HCT116 (cell line): Measurements from ENCODE around the gene ISYNA1. TPM values are rescaled to one million over a fixed set of nuclear protein-coding genes. Genes with fewer than 3 reads are reported as not detected.

Source experiments
- ATAC-seq: fragments of 200-7000 bp; cut with Tn5 transposase; 2 replicates; pipeline ENCODE4 v1.9.1; 2020; ENCODE audit warnings: mild to moderate bottlenecking, moderate library complexity
- BruUV-seq: library from RNA; stranded (reverse); fragments of 400-500 nt; replicated peaks from 2 replicates; lab custom pipeline; 2021; lab: Mats Ljungman, UMichigan
- CTCF ChIA-PET: fragments of 300-600 bp; sonication (Branson Sonifier 250); formaldehyde crosslinking; loops from one replicate; lab custom pipeline; 2021; ENCODE audit warnings: antibody characterized with exemption; lab: Charles Lee
- POLR2A ChIA-PET: fragments of 300-600, 350-600 bp; sonication (Branson Sonifier 250); formaldehyde crosslinking; loops from one replicate; lab custom pipeline; 2021; ENCODE audit warnings: antibody characterized with exemption; lab: Charles Lee
- RAD21 ChIA-PET, 2 experiments: fragments of 300-600 bp; sonication (Branson Sonifier 250); formaldehyde crosslinking; loops; one replicate each; lab custom pipeline; 2023; ENCODE audit warnings: low total read pairs in 2 of 2; ENCODE audit not compliant: uncharacterized antibody in 2 of 2, unreplicated experiment in 2 of 2, low non-redundant PET in 1 of 2; lab: Charles Lee
- DNase-seq: peaks from one replicate; pipeline ENCODE4 v3.0.0-alpha.2; 2010; ENCODE audit warnings: low read depth, low spot score
- H2AFZ ChIP-seq: fragments of 200-600 bp; shearing (Covaris generic), sonication (generic); 2 replicates; pipeline ENCODE4 v1.6.1; 2017; ENCODE audit warnings: low read depth, mixed run types, mixed read lengths, antibody characterized with exemption, low read length; ENCODE audit not compliant: poor library complexity, severe bottlenecking
- H3K27ac ChIP-seq: 2 replicates; pipeline ENCODE4 v1.5.1; 2012; ENCODE audit warnings: low read depth, low read length
- H3K27me3 ChIP-seq: fragments of 200-600 bp; sonication (generic); 2 replicates; pipeline ENCODE4 v1.6.1; 2016; ENCODE audit warnings: mixed run types, low read length, mixed read lengths; ENCODE audit not compliant: insufficient read depth
- H3K36me3 ChIP-seq, 2 experiments: fragments of 200-500 bp in 1 of 2; fragments of 200-600 bp in 1 of 2; sonication (Bioruptor generic) in 1 of 2; sonication (generic) in 1 of 2; 2 replicates each; pipeline versions ENCODE4 v1.5.1 to v1.6.1; 2014 to 2016; ENCODE audit warnings: low read length in 2 of 2, inconsistent platforms in 1 of 2, mixed read lengths in 1 of 2, mixed run types in 1 of 2; ENCODE audit not compliant: insufficient read depth in 2 of 2, control insufficient read depth in 1 of 2
- H3K4me1 ChIP-seq, 2 experiments: fragments of 200-600 bp in 1 of 2; sonication (generic) in 1 of 2; 2 replicates each; pipeline versions ENCODE4 v1.5.1 to v1.6.1; 2012 to 2017; ENCODE audit warnings: low read length in 2 of 2, inconsistent platforms in 1 of 2, mild to moderate bottlenecking in 1 of 2, mixed read lengths in 1 of 2, mixed run types in 1 of 2, moderate library complexity in 1 of 2; ENCODE audit not compliant: insufficient read depth in 2 of 2, control insufficient read depth in 1 of 2
- H3K4me2 ChIP-seq: fragments of 200-600 bp; sonication (generic); 2 replicates; pipeline ENCODE4 v1.6.1; 2017; ENCODE audit warnings: mixed run types, low read length, mixed read lengths
- H3K4me3 ChIP-seq, 2 experiments: fragments of 200-600 bp in 1 of 2; sonication (generic) in 1 of 2; replicated peaks in 1 of 2; 2 replicates each; pipeline ENCODE4 v1.5.1; 2011 to 2016; ENCODE audit warnings: low read length in 2 of 2, control low read depth in 1 of 2, low read depth in 1 of 2, mild to moderate bottlenecking in 1 of 2, mixed read lengths in 1 of 2, mixed run types in 1 of 2
- H3K79me2 ChIP-seq: fragments of 200-600 bp; sonication (generic); 2 replicates; pipeline ENCODE4 v1.6.1; 2017; ENCODE audit warnings: mild to moderate bottlenecking, mixed run types, low read length, moderate library complexity, mixed read lengths; ENCODE audit not compliant: insufficient read depth
- H3K9ac ChIP-seq: fragments of 200-600 bp; sonication (generic); 2 replicates; pipeline ENCODE4 v1.6.1; 2016; ENCODE audit warnings: low read length, mixed read lengths
- H3K9me2 ChIP-seq: fragments of 200-600 bp; sonication (generic), shearing (Covaris generic); 2 replicates; pipeline ENCODE4 v1.6.1; 2017; ENCODE audit warnings: mixed run types, mild to moderate bottlenecking, moderate library complexity; ENCODE audit not compliant: insufficient read depth
- H3K9me3 ChIP-seq, 2 experiments: fragments of 200-500 bp in 1 of 2; fragments of 200-600 bp in 1 of 2; sonication (Bioruptor generic) in 1 of 2; sonication (generic) in 1 of 2; 2 replicates each; pipeline ENCODE4 v1.6.1; 2014 to 2017; ENCODE audit warnings: low read length in 2 of 2, mixed read lengths in 2 of 2, inconsistent platforms in 1 of 2, low read depth in 1 of 2, mild to moderate bottlenecking in 1 of 2, mixed run types in 1 of 2, moderate library complexity in 1 of 2; ENCODE audit not compliant: control insufficient read depth in 1 of 2, insufficient read depth in 1 of 2
- H4K20me1 ChIP-seq: fragments of 200-600 bp; sonication (generic), shearing (Covaris generic); 2 replicates; pipeline ENCODE4 v1.6.1; 2017; ENCODE audit warnings: mixed run types, mild to moderate bottlenecking, moderate library complexity; ENCODE audit not compliant: insufficient read depth
- ATF3 ChIP-seq: IDR thresholded peaks from 2 replicates; pipeline ENCODE4 v1.6.1; 2012
- CBX3 ChIP-seq: IDR thresholded peaks from 2 replicates; pipeline ENCODE4 v1.6.1; 2012; ENCODE audit warnings: low read depth
- EGR1 ChIP-seq: IDR thresholded peaks from 2 replicates; pipeline ENCODE4 v1.6.1; 2012; ENCODE audit warnings: low read depth
- ELF1 ChIP-seq: IDR thresholded peaks from 2 replicates; pipeline ENCODE4 v1.6.1; 2012; ENCODE audit warnings: low read depth, borderline replicate concordance
- EZH2 ChIP-seq: fragments of 200-600 bp; sonication (generic); IDR thresholded peaks from 2 replicates; pipeline ENCODE4 v1.6.1; 2017; ENCODE audit warnings: antibody characterized with exemption, mixed run types
- EZH2phosphoT487 ChIP-seq: fragments of 200-600 bp; IDR thresholded peaks from 2 replicates; pipeline ENCODE4 v1.6.1; 2018; ENCODE audit warnings: antibody characterized with exemption, borderline replicate concordance
- FOSL1 ChIP-seq: IDR thresholded peaks from 2 replicates; pipeline ENCODE4 v1.6.1; 2012; ENCODE audit warnings: low read depth
- JUND ChIP-seq: IDR thresholded peaks from 2 replicates; pipeline ENCODE4 v1.6.1; 2012
- MAX ChIP-seq: IDR thresholded peaks from 2 replicates; pipeline ENCODE4 v1.6.1; 2012
- POLR2A ChIP-seq: IDR thresholded peaks from 2 replicates; pipeline ENCODE4 v1.7.0; 2011; ENCODE audit warnings: borderline replicate concordance; ENCODE audit not compliant: insufficient read depth, insufficient read length; ENCODE audit errors: extremely low read depth
- POLR2AphosphoS5 ChIP-seq: IDR thresholded peaks from 2 replicates; pipeline ENCODE4 v1.6.1; 2011; ENCODE audit warnings: mild to moderate bottlenecking, low read depth, low read length, moderate library complexity
- RAD21 ChIP-seq: IDR thresholded peaks from 2 replicates; pipeline ENCODE4 v1.6.1; 2012; ENCODE audit warnings: low read depth, mild to moderate bottlenecking
- REST ChIP-seq: IDR thresholded peaks from 2 replicates; pipeline ENCODE4 v1.6.1; 2012; ENCODE audit warnings: low read depth
- SIN3A ChIP-seq: IDR thresholded peaks from 2 replicates; pipeline ENCODE4 v1.6.1; 2012; ENCODE audit warnings: low read depth
- TCF7L2 ChIP-seq: IDR thresholded peaks from 2 replicates; pipeline ENCODE4 v1.7.0; 2011; ENCODE audit warnings: borderline replicate concordance, inconsistent platforms; ENCODE audit not compliant: insufficient read depth, insufficient read length; ENCODE audit errors: extremely low read depth
- YY1 ChIP-seq: IDR thresholded peaks from 2 replicates; pipeline ENCODE4 v1.6.1; 2011; ENCODE audit warnings: low read length, low read depth, moderate library complexity, mild to moderate bottlenecking; ENCODE audit not compliant: insufficient replicate concordance; ENCODE audit errors: extremely low read depth
- ZBTB33 ChIP-seq: IDR thresholded peaks from 2 replicates; pipeline ENCODE4 v1.6.1; 2011; ENCODE audit warnings: mild to moderate bottlenecking, low read length, moderate library complexity; ENCODE audit not compliant: insufficient replicate concordance; ENCODE audit errors: extremely low read depth
- ZFX ChIP-seq: fragments of 450-650 bp; IDR thresholded peaks from 2 replicates; pipeline ENCODE4 v1.6.1; 2017
- intact Hi-C: fragments of 100-400 bp; cut with micrococcal nuclease; formaldehyde crosslinking; loops from 2 replicates; pipeline ENCODE4 v1.10.0; 2022
- total RNA-seq: library from RNA; stranded (reverse); gene quantifications from one replicate; pipeline ENCODE4 v1.2.1, GENCODE V29; 2021; ENCODE audit not compliant: unreplicated experiment

The ISYNA1 gene
- total RNA-seq, 1 experiment from 2014 or later, result 365 TPM

- TSS peak; percentile 43 for BruUV-seq
Observed at GRCh38 chr19:18420930-18421329, 17.0 kb downstream of the ISYNA1 start.

More at GRCh38 chr19:18420930-18421329, 17.0 kb downstream of the ISYNA1 start:
- peaks cover 40 to 79% of the 10 kb centered on the region in 2 experiments for H3K4me1 ChIP-seq
- no peak for TF ChIP-seq ZFX
- TF ChIP-seq ATF3, result no peak
- no peak for TF ChIP-seq FOSL1
- TF ChIP-seq TCF7L2, result no peak
- TF ChIP-seq JUND, result no peak
- TF ChIP-seq EZH2, result no peak
- TF ChIP-seq POLR2A, result no peak
- no peak for TF ChIP-seq MAX
- no peak for TF ChIP-seq EGR1
- TF ChIP-seq ELF1, result no peak
- no peak for TF ChIP-seq ZBTB33
- TF ChIP-seq SIN3A, result no peak
- TF ChIP-seq CBX3, result no peak
- no peak for TF ChIP-seq RAD21
- no peak for TF ChIP-seq POLR2AphosphoS5
- TF ChIP-seq YY1, result no peak
- no peak for TF ChIP-seq REST
- no peak for TF ChIP-seq EZH2phosphoT487
- TF ChIP-seq, all 23 proteins: peak for 0
- no peak overlapping the region for H2AFZ ChIP-seq
- POLR2A ChIA-PET, result interaction anchor here (0.5 to 0.6 kb wide), 2 partner anchors 16 to 128 kb away, joined by 4 read pairs; no protein-coding TSS in a partner anchor
- peaks cover 64% of the 10 kb centered on the region for H3K79me2 ChIP-seq
- peak overlapping the region; percentile 100 for H3K4me2 ChIP-seq
- intact Hi-C loops, result no loop called here
- DNase-seq, result no peak
- no peaks in the 10 kb centered on the region for H4K20me1 ChIP-seq
- peak overlapping the region; percentile 96 for H3K9ac ChIP-seq
- H3K27me3 ChIP-seq, result no peaks in the 10 kb centered on the region
- peak overlapping the region; percentile 65 to 92 for H3K4me3 ChIP-seq
- H3K36me3 ChIP-seq, result no peaks in the 10 kb centered on the region; a peak in 1 of 4 replicates
- peak overlapping the region; percentile 98 for H3K27ac ChIP-seq
- no peaks in the 10 kb centered on the region for H3K9me3 ChIP-seq
- H3K9me2 ChIP-seq, result no peaks in the 10 kb centered on the region
- RAD21 ChIA-PET, result no interaction called here
- ATAC-seq, result no peak
- CTCF ChIA-PET, result no interaction called here
